Fibroblast of pulmonary artery (primary cell): Measurements from ENCODE around the gene CSMD2.

Experiments used
- DNase-seq: peaks from one replicate; pipeline ENCODE4 v3.0.0-alpha.2; 2010; ENCODE audit warnings: low read depth
- H3K4me3 ChIP-seq: replicated peaks from 2 replicates; pipeline ENCODE4 v1.5.1; 2011; ENCODE audit warnings: low read depth, mild to moderate bottlenecking, control low read depth, low read length, moderate library complexity
- CTCF ChIP-seq: IDR thresholded peaks from 2 replicates; pipeline ENCODE4 v1.5.1; 2011; ENCODE audit warnings: mild to moderate bottlenecking, control low read depth, low read length, inconsistent platforms; ENCODE audit errors: missing control alignments

CSMD2 gene

GRCh38 chr1:33622757-33623156 lies 542.3 kb downstream of the CSMD2 start:
- H3K4me3 ChIP-seq: no peak overlapping the region
- no peak for TF ChIP-seq CTCF
- no peak for DNase-seq

- TF ChIP-seq CTCF: no peak
- no peak overlapping the region for H3K4me3 ChIP-seq
- no peak for DNase-seq
These were observed 546.4 kb downstream of the CSMD2 start for GRCh38 chr1:33618636-33619035.

- H3K4me3 ChIP-seq: no peak overlapping the region
- no peak for DNase-seq
- no peak for TF ChIP-seq CTCF
These were observed 547.6 kb downstream of the CSMD2 start for GRCh38 chr1:33617451-33617850.

- no peak overlapping the region for H3K4me3 ChIP-seq
- TF ChIP-seq CTCF: no peak
- no peak for DNase-seq
These were observed 548.2 kb downstream of the CSMD2 start for GRCh38 chr1:33616780-33617179.

- no peak for DNase-seq
- no peak overlapping the region for H3K4me3 ChIP-seq
- TF ChIP-seq CTCF: no peak
These were observed 549.5 kb downstream of the CSMD2 start for GRCh38 chr1:33615546-33615945.

- TF ChIP-seq CTCF: no peak
- H3K4me3 ChIP-seq: no peak overlapping the region
- DNase-seq: no peak
These were observed 554.1 kb downstream of the CSMD2 start for GRCh38 chr1:33610864-33611455.

- no peak for DNase-seq
These were observed 554.6 kb downstream of the CSMD2 start for GRCh38 chr1:33610391-33610790.

More at GRCh38 chr1:33610391-33610790, 554.6 kb downstream of the CSMD2 start:
- no peak for TF ChIP-seq CTCF
- H3K4me3 ChIP-seq: no peak overlapping the region
